ENCODE measurements around the gene HOXD11. TPM values are rescaled to one million over a fixed set of nuclear protein-coding genes. Genes with fewer than 3 reads are reported as not detected.

Gene HOXD11
- total and polyA plus RNA-seq, 2 experiments from 2014 or later, result not detected

- Mint-ChIP-seq H3K36me3 (ENCODE audit: low read depth) (no peaks in the 10 kb centered on the region), H3K27ac (no peak overlapping the region), H3K27me3 (ENCODE audit: insufficient read depth, low read depth, poor library complexity) (peaks cover 99% of the 10 kb centered on the region), H3K4me1 (peaks cover 16% of the 10 kb centered on the region), H3K9me3 (0 out of 3 replicates have a peak, but pooled peaks cover 2% of the 10 kb centered on the region), H3K4me3 (no peak overlapping the region; the same call in 2 of the 3 replicates)
- peaks cover 57% of the 10 kb centered on the region for H4K20me1 ChIP-seq (replicated peaks; ENCODE audit: insufficient read depth)
- no peak for TF ChIP-seq ZNF331 (CRISPR knock-in tag; IDR thresholded peaks at IDR 0.05; ENCODE audit: low read depth)
- TF ChIP-seq ZNF114 (CRISPR knock-in tag; IDR thresholded peaks at IDR 0.05), result no peak
- TF ChIP-seq EZH2phosphoT487 (IDR thresholded peaks at IDR 0.05; ENCODE audit: unreplicated experiment), result peak; percentile 18
- peak; percentile 89 for TF ChIP-seq EZH2 (IDR thresholded peaks at IDR 0.05; ENCODE audit: low read depth, unreplicated experiment)
- TF ChIP-seq JUNB (IDR thresholded peaks at IDR 0.05; ENCODE audit: unreplicated experiment), result no peak
- TF ChIP-seq, protein P1, sequence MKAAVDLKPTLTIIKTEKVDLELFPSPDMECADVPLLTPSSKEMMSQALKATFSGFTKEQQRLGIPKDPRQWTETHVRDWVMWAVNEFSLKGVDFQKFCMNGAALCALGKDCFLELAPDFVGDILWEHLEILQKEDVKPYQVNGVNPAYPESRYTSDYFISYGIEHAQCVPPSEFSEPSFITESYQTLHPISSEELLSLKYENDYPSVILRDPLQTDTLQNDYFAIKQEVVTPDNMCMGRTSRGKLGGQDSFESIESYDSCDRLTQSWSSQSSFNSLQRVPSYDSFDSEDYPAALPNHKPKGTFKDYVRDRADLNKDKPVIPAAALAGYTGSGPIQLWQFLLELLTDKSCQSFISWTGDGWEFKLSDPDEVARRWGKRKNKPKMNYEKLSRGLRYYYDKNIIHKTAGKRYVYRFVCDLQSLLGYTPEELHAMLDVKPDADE (IDR thresholded peaks at IDR 0.05), result no peak
- TF ChIP-seq ZNF462 (CRISPR knock-in tag; IDR thresholded peaks at IDR 0.05), result no peak
- TF ChIP-seq POLR2AphosphoS5 (IDR thresholded peaks at IDR 0.05; ENCODE audit: low read depth), result no peak
- no peak for TF ChIP-seq REST (IDR thresholded peaks at IDR 0.05; ENCODE audit: unreplicated experiment)
- no peak for TF ChIP-seq STAT1 (IDR thresholded peaks at IDR 0.05; ENCODE audit: unreplicated experiment)
- no peak overlapping the region for H3K4me2 ChIP-seq
- H3K4me3 ChIP-seq, result no peak overlapping the region
- peaks cover 28% of the 10 kb centered on the region for H3K4me1 ChIP-seq (ENCODE audit: insufficient read depth)
- no peak for ATAC-seq
- no peaks in the 10 kb centered on the region for H3K79me2 ChIP-seq (replicated peaks; ENCODE audit: insufficient read depth)
- peak; percentile 14 for DNase-seq (ENCODE audit: low spot score)
- no peak overlapping the region for H2AFZ ChIP-seq
- no peaks in the 10 kb centered on the region for H3K9me2 ChIP-seq (ENCODE audit: insufficient read depth)
- peaks cover 100% of the 10 kb centered on the region for H3K27me3 ChIP-seq (ENCODE audit: insufficient read depth)
- H3F3A ChIP-seq (replicated peaks; ENCODE audit: low read depth), result peaks cover 30% of the 10 kb centered on the region
- H3K36me3 ChIP-seq (ENCODE audit: insufficient read depth), result no peaks in the 10 kb centered on the region
- H3K27ac ChIP-seq (ENCODE audit: low read depth), result no peak overlapping the region
These were observed 43.0 kb downstream of the HOXD11 start for GRCh38 chr2:176149939-176150583.
